ENCODE measurements around the gene ADGRD1.
A peak's percentile ranks its signal among the peaks of the same experiment; 100 is the strongest.

ADGRD1 gene

GRCh38 chr12:131102991-131103668, 149.4 kb downstream of the ADGRD1 start:
- no peak overlapping the region for H3K9ac ChIP-seq (ENCODE audit: low read length)
- peaks cover 3% of the 10 kb centered on the region for H3K4me1 ChIP-seq (ENCODE audit: control insufficient read depth, insufficient read depth, low read length)
- H3K27me3 ChIP-seq (replicated peaks; ENCODE audit: control insufficient read depth, insufficient read depth, low read length) = peaks cover 9% of the 10 kb centered on the region
- no peaks in the 10 kb centered on the region for H3K36me3 ChIP-seq (ENCODE audit: control insufficient read depth, insufficient read depth, low read length, severe bottlenecking)
- H3K4me3 ChIP-seq (ENCODE audit: low read length) = no peak overlapping the region
- H3K9me3 ChIP-seq (ENCODE audit: control insufficient read depth, low read length) = peaks cover 11% of the 10 kb centered on the region
- DNase-seq (ENCODE audit: low read depth) = no peak

GRCh38 chr12:131103669-131104462, 150.2 kb downstream of the ADGRD1 start:
- Histone ChIP-seq H3K36me3 (ENCODE audit: control insufficient read depth, insufficient read depth, low read length, severe bottlenecking) (no peaks in the 10 kb centered on the region), H3K4me1 (ENCODE audit: control insufficient read depth, insufficient read depth, low read length) (peaks cover 3% of the 10 kb centered on the region), H3K9ac (ENCODE audit: low read length) (no peak overlapping the region), H3K9me3 (ENCODE audit: control insufficient read depth, low read length) (peaks cover 11% of the 10 kb centered on the region), H3K4me3 (ENCODE audit: low read length) (no peak overlapping the region), H3K27me3 (replicated peaks; ENCODE audit: control insufficient read depth, insufficient read depth, low read length) (peaks cover 8% of the 10 kb centered on the region)
- no peak for DNase-seq (ENCODE audit: low read depth)

- Histone ChIP-seq H3K9me3 (ENCODE audit: control insufficient read depth, low read length) (peaks cover 14% of the 10 kb centered on the region), H3K27me3 (replicated peaks; ENCODE audit: control insufficient read depth, insufficient read depth, low read length) (peaks cover 5% of the 10 kb centered on the region), H3K4me1 (ENCODE audit: control insufficient read depth, insufficient read depth, low read length) (peaks cover 3% of the 10 kb centered on the region), H3K4me3 (ENCODE audit: low read length) (no peak overlapping the region), H3K9ac (ENCODE audit: low read length) (peak overlapping the region; percentile 41), H3K36me3 (ENCODE audit: control insufficient read depth, insufficient read depth, low read length, severe bottlenecking) (no peaks in the 10 kb centered on the region)
- peak; percentile 52 for DNase-seq (ENCODE audit: low read depth)
Observed at GRCh38 chr12:131104463-131105350, 151.0 kb downstream of the ADGRD1 start.

- Histone ChIP-seq H3K9me3 (ENCODE audit: control insufficient read depth, low read length) (peaks cover 10% of the 10 kb centered on the region), H3K4me3 (ENCODE audit: low read length) (no peak overlapping the region), H3K27me3 (replicated peaks; ENCODE audit: control insufficient read depth, insufficient read depth, low read length) (peaks cover 5% of the 10 kb centered on the region), H3K36me3 (ENCODE audit: control insufficient read depth, insufficient read depth, low read length, severe bottlenecking) (no peaks in the 10 kb centered on the region), H3K4me1 (ENCODE audit: control insufficient read depth, insufficient read depth, low read length) (peaks cover 3% of the 10 kb centered on the region), H3K9ac (ENCODE audit: low read length) (no peak overlapping the region)
- DNase-seq (ENCODE audit: low read depth) = no peak
Observed at GRCh38 chr12:131105351-131105735, 151.6 kb downstream of the ADGRD1 start.

- H3K4me1 ChIP-seq (ENCODE audit: control insufficient read depth, insufficient read depth, low read length) = peaks cover 3% of the 10 kb centered on the region
- no peak overlapping the region for H3K4me3 ChIP-seq (ENCODE audit: low read length)
- H3K9me3 ChIP-seq (ENCODE audit: control insufficient read depth, low read length) = peaks cover 5% of the 10 kb centered on the region
- DNase-seq (ENCODE audit: low read depth) = no peak
- H3K36me3 ChIP-seq (ENCODE audit: control insufficient read depth, insufficient read depth, low read length, severe bottlenecking) = no peaks in the 10 kb centered on the region
- H3K9ac ChIP-seq (ENCODE audit: low read length) = no peak overlapping the region
- peaks cover 5% of the 10 kb centered on the region for H3K27me3 ChIP-seq (replicated peaks; ENCODE audit: control insufficient read depth, insufficient read depth, low read length)
Observed at GRCh38 chr12:131105736-131106348, 152.1 kb downstream of the ADGRD1 start.

- H3K9me3 ChIP-seq (ENCODE audit: control insufficient read depth, low read length) = peaks cover 3% of the 10 kb centered on the region
- no peak overlapping the region for H3K4me3 ChIP-seq (ENCODE audit: low read length)
- H3K9ac ChIP-seq (ENCODE audit: low read length) = no peak overlapping the region
- no peaks in the 10 kb centered on the region for H3K36me3 ChIP-seq (ENCODE audit: control insufficient read depth, insufficient read depth, low read length, severe bottlenecking)
- peaks cover 5% of the 10 kb centered on the region for H3K27me3 ChIP-seq (replicated peaks; ENCODE audit: control insufficient read depth, insufficient read depth, low read length)
- peaks cover 5% of the 10 kb centered on the region for H3K4me1 ChIP-seq (ENCODE audit: control insufficient read depth, insufficient read depth, low read length)
- DNase-seq (ENCODE audit: low read depth) = no peak
Observed at GRCh38 chr12:131106349-131106941, 152.7 kb downstream of the ADGRD1 start.

GRCh38 chr12:131108177-131108955, 154.7 kb downstream of the ADGRD1 start:
- H3K4me3 ChIP-seq (ENCODE audit: low read length) = no peak overlapping the region
- no peaks in the 10 kb centered on the region for H3K36me3 ChIP-seq (ENCODE audit: control insufficient read depth, insufficient read depth, low read length, severe bottlenecking)
- peaks cover 5% of the 10 kb centered on the region for H3K27me3 ChIP-seq (replicated peaks; ENCODE audit: control insufficient read depth, insufficient read depth, low read length)
- DNase-seq (ENCODE audit: low read depth) = no peak
- H3K4me1 ChIP-seq (ENCODE audit: control insufficient read depth, insufficient read depth, low read length) = peaks cover 24% of the 10 kb centered on the region
- H3K9ac ChIP-seq (ENCODE audit: low read length) = no peak overlapping the region
- peaks cover 3% of the 10 kb centered on the region for H3K9me3 ChIP-seq (ENCODE audit: control insufficient read depth, low read length)

GRCh38 chr12:131111446-131111845, 157.7 kb downstream of the ADGRD1 start:
- Histone ChIP-seq H3K9me3 (ENCODE audit: control insufficient read depth, low read length) (peaks cover 3% of the 10 kb centered on the region), H3K27me3 (replicated peaks; ENCODE audit: control insufficient read depth, insufficient read depth, low read length) (no peaks in the 10 kb centered on the region), H3K9ac (ENCODE audit: low read length) (no peak overlapping the region), H3K4me1 (ENCODE audit: control insufficient read depth, insufficient read depth, low read length) (peaks cover 49% of the 10 kb centered on the region), H3K36me3 (ENCODE audit: control insufficient read depth, insufficient read depth, low read length, severe bottlenecking) (no peaks in the 10 kb centered on the region), H3K4me3 (ENCODE audit: low read length) (no peak overlapping the region)
- DNase-seq (ENCODE audit: low read depth) = no peak

GRCh38 chr12:131112021-131112420, 158.3 kb downstream of the ADGRD1 start:
- Histone ChIP-seq H3K27me3 (replicated peaks; ENCODE audit: control insufficient read depth, insufficient read depth, low read length) (no peaks in the 10 kb centered on the region), H3K4me1 (ENCODE audit: control insufficient read depth, insufficient read depth, low read length) (peaks cover 54% of the 10 kb centered on the region), H3K9me3 (ENCODE audit: control insufficient read depth, low read length) (peaks cover 3% of the 10 kb centered on the region), H3K4me3 (ENCODE audit: low read length) (peak overlapping the region; percentile 40), H3K36me3 (ENCODE audit: control insufficient read depth, insufficient read depth, low read length, severe bottlenecking) (no peaks in the 10 kb centered on the region), H3K9ac (ENCODE audit: low read length) (peak overlapping the region; percentile 20)
- no peak for DNase-seq (ENCODE audit: low read depth)

- peaks cover 59% of the 10 kb centered on the region for H3K4me1 ChIP-seq (ENCODE audit: control insufficient read depth, insufficient read depth, low read length)
- no peak for DNase-seq (ENCODE audit: low read depth)
Observed at GRCh38 chr12:131112700-131113290, 159.1 kb downstream of the ADGRD1 start.

More at GRCh38 chr12:131112700-131113290, 159.1 kb downstream of the ADGRD1 start:
- H3K27me3 ChIP-seq (replicated peaks; ENCODE audit: control insufficient read depth, insufficient read depth, low read length) = no peaks in the 10 kb centered on the region
- H3K9ac ChIP-seq (ENCODE audit: low read length) = peak overlapping the region; percentile 20
- no peaks in the 10 kb centered on the region for H3K36me3 ChIP-seq (ENCODE audit: control insufficient read depth, insufficient read depth, low read length, severe bottlenecking)
- peak overlapping the region; percentile 40 for H3K4me3 ChIP-seq (ENCODE audit: low read length)
- H3K9me3 ChIP-seq (ENCODE audit: control insufficient read depth, low read length) = peaks cover 3% of the 10 kb centered on the region
